ENCODE data around the gene LENG9.
"Not testable (repeated sequence)": the region's sequence is repeated elsewhere in the genome, so short reads cannot be mapped to it uniquely, and the experiment has no call there.

Gene LENG9

GRCh38 chr19:54463531-54464043, at the start of gene LENG9:
LENG9 (minus strand) TSS chr19:54463778; CDS start chr19:54463526, 252 bp downstream.
- DNase-seq = peak; percentile 97

DNA sequence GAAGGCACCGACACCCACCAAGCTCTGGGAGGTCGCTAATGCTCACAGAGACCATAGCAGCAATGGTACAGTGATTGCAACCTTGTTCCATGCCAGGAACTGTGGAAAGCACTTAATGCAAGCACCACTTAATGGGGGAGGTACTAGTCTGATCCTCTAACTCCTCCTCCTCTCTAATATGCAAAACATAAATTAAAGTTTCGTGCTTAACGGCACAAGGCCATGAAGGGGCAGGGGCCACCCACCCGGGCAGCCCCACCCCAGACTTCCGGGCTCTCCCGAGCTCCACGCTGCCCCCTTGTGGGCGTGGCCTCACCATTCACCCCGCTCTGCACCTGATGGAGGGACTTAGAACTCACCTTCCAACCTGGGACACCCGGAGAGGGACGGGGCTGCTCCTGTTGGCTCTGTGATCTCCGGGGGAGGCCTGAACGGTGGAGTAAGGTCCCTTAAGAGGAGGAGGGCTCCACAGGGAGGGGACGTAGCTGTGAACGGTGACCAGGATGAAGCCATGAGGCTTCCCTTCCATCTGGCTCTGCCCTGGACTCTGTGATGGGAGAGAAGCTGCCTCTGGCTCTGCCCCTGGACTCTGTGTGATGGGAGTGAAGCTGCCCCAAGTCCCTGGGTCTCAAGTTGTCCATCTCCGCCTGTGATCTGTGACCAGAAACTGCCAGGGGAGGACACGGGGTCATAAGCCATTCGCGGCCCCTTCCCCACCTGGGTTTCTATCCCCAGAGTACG, 45.8 kb upstream of the LENG9 start:
- DNase-seq = not testable (repeated sequence)

DNA sequence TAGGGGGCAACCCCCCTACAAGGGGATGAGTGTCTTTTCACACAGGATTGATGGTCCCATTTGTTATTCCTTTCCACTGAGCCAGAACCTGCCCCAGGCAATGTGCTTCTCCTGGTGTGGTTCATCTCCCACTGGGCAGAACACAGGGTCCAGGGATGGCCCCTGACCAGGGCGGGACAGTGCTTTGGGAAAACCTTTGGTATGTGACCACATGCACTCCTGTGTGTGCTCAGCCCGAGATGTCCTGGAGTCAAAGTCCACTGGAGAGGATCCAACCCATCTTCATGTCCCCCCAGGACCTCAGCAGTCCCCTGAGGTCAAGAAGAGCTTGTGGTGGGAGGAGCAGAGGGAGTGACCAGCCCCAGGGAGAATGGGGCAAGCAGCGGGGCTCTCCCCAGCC, 44.9 kb upstream of the LENG9 start:
- not testable (repeated sequence) for DNase-seq

DNA sequence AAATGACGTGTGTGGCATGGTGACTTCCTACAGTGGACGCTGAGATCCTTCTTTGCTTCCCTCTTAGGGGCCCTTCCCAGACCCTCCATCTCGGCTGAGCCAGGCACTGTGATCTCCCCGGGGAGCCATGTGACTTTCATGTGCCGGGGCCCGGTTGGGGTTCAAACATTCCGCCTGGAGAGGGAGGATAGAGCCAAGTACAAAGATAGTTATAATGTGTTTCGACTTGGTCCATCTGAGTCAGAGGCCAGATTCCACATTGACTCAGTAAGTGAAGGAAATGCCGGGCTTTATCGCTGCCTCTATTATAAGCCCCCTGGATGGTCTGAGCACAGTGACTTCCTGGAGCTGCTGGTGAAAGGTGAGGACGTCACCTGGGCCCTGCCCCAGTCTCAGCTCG, 44.2 kb upstream of the LENG9 start:
- no peak for DNase-seq

- not testable (repeated sequence) for DNase-seq
These were observed 43.6 kb upstream of the LENG9 start for GRCh38 chr19:54507038-54507717.

DNA sequence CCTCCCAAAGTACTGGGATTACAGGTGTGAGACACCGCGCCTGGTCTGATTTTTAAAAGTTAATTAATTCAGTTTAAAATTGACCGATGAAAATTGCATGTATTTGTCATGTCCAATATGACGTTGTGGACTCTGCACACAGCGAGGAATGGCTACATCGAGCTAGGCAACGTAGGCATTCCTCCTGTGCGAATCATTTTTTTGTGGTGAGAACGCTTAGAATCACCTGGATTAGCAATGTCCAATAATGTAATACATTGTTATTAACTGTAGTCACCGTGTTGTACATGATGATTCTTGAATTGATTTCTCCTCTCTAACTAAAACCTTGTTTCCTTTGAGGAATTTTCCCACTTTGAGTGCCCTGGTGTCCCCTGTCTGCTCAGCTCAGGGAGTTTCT, 42.5 kb upstream of the LENG9 start:
- DNase-seq = no peak

GRCh38 chr19:54505542-54505941, 42.0 kb upstream of the LENG9 start:
- not testable (repeated sequence) for DNase-seq

DNA sequence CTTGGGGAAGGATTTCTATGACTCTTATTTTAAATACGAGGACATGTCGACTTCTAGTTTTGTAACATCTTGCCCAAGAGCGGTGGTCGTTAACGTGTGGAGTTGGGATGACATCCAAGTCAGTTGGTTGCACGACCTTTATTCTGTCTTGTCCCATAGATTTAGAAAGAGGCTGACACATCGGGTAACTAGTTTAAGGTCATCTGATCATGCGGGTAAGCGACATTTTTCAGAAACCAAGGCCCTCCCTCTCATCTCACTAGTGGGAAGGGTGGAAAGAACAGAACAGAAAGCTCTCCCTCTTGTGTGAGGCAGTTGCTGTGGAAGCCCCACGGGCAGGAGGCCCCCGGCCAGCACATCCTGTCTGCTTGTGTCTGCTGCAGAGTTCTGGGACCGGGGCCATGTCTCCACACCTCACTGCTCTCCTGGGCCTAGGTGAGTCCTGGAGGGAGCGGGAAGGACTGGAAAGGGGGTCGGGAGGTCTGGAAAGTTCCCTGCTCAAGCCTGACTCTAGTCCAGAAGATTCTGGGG, 39.0 kb upstream of the LENG9 start, which contains the start of gene LAIR2:
Gene LAIR2 (plus strand): TSS at position 314 of the 531 bp plus-strand sequence. CDS start 88 bp downstream, at position 402.
- DNase-seq = peak; percentile 27

DNA sequence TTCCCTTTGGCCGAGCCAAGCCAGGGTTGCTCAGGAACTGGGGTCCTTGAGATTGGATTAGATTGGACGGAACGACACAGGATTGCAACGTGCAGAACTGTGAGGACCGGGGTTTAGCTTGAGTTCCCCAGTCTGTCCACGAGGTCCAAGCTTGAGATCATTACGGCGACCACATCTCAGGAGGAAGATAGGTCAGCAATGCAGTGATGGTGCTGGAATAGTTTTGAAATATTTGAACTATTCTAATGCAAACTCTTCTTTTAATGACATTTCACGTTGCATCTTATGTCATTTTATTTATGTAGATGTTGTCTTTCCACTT, 34.8 kb upstream of the LENG9 start:
- not testable (repeated sequence) for DNase-seq

DNA sequence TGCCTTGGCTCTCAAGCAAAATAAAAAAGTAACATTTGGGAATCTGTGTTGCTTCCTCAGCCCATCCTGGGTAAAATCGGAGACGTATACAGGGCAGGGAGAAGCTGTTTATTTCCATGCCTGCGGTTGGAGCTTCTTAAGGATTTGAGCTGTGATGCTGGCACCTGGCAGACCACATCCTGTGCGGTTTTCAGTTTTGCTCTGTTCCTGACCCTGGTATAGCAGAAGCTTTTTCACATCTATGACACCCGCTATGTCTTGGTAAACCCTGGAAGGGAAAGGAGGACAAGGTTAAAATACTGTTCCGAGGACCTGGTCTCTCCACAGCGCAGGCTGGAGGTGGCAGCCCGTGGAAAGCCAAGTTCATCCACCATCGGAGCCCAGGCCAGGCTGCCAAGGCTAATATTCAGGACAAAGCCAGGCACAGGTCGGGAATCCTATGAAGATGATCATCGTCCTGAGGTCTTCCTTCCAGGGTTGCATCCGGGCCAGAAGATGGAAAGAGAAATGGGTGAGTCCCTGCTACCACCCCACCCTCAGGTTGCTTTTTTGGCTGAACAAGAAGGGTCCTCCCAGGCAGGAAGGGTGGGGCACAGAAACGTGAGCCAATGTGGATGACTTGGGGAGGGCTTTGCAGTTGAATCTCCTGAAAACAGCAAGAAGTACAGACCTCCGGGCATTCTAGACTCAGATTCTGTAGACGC, 34.3 kb upstream of the LENG9 start:
- DNase-seq = not testable (repeated sequence)

DNA sequence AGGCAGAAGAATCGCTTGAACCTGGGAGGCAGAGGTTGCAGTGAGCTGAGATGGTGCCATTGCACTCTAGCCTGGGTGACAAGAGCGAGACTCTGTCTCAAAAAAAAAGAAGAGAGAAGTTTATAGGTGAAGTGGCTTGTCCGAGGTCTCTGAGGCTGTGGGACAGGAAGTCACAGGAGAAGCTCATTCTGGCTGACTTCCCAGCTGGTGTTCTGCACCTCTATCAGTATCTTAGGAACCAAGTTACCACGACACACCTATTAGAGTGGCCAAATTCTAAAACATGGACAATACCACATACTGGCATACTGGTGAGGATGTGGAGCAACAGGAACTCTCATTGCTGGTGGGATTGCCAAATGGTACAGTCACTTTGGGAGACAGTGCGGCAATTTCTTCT, 31.7 kb upstream of the LENG9 start:
- DNase-seq = not testable (repeated sequence)

DNA sequence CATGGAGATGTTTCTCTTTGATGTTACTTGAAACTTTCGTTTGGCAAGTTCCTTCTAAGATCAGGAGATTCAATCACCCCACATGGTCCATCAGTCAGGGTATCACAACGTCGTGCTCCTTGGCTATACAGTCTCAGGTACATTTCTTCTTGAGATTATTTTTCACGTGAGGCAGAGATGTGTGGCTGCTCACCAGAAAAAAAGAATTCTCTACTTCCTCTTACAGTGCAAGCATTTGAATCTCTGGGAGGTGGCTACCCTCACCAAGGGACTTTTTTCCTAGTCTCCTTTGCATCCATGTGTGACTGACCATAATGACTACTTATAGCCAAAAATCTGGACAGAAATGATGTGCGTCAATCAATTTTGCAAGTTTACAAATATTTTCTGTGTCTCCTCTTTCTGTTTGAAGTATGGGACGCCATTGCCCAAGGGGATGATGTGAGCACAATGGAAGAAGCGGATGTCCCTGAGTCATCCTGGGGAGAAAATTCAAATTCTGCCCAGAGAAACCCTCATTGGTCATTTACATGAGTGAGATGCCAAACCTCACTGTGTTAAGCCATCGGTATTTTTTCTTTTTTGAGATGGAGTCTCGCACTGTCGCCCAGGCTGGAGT, 30.5 kb upstream of the LENG9 start:
- DNase-seq = no peak

DNA sequence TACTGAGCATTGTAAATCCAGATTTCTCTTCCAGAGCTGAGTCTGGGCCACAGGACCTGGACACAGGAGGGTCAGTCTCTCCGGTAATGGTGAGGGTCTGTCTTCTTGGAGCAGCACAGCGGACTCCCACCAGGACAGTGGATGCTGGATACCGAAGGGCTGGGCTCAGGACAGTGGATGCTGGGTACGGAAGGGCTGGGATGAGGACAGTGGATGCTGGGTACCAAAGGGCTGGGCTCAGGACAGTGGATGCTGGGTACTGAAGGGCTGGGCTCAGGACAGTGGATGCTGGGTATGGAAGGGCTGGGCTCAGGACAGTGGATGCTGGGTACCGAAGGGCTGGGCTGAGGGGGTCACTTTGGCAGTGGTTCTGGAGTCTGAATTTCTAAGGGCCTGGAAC, 29.5 kb upstream of the LENG9 start:
- DNase-seq = not testable (repeated sequence)

DNA sequence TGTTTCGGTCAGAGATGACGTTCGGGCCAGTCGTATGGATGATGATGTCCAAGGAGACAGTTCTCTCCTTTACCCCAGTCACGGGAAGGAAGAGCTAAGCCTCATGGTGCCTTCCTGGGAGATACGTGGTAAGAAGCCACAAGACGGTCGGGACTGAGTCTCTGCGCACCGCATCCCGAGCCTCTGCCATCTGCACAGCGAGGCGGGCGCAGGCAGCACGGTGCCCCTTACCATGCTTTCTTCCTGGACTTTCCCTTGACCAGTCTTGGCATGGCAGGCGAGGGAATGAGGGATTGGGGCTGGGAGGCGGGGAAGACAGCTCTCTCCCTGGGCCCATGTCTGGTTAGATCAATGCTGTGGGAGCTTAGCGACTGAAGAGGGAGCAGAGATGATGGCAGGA, 29.0 kb upstream of the LENG9 start:
- no peak for DNase-seq

DNA sequence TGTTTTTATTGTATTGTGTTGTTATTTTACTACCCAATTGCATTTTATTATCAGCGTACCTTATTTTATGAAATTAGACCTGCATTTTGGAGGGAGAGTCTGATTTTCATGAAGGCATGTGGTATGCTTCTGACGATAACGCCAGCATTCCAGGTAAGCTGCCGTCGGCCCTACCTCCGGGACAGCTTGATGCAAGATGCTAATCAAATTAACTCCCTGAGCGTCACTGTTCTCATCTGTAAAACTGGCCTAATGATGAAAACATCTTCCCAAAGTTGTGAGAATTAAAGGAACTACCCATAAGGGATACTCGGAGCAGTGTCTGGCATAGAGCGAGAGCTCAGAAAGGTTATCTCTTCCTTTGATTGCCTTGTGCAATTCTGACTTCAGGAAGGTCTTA, 26.2 kb upstream of the LENG9 start:
- DNase-seq = no peak

GRCh38 chr19:54489341-54489740, 25.8 kb upstream of the LENG9 start:
- DNase-seq = no peak

DNA sequence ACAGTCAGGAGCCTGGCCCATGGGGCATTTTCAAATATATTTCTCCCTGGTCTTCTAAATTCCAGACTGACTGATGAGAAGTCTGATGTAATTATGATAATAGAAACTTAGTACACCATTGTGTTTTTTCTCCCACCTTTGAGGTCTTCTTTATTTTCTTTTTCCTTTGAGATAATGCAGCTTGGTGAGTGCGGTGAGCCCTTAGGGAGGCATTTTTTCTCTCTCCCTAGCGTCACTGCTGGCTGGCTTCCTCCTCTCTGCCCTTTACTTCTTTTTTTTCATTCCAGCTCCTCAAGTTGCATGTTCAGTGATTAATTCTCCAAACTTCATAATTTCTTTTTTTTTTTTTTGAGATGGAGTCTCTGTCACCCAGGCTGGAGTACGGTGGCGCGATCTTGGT, 22.3 kb upstream of the LENG9 start:
- no peak for DNase-seq

GRCh38 chr19:54484451-54484850, 20.9 kb upstream of the LENG9 start:
- no peak for DNase-seq

GRCh38 chr19:54482889-54483288, 19.3 kb upstream of the LENG9 start:
- DNase-seq = no peak

GRCh38 chr19:54481326-54481930, 17.9 kb upstream of the LENG9 start:
- DNase-seq = peak; percentile 29

GRCh38 chr19:54480051-54480450, 16.5 kb upstream of the LENG9 start:
- DNase-seq = no peak

DNA sequence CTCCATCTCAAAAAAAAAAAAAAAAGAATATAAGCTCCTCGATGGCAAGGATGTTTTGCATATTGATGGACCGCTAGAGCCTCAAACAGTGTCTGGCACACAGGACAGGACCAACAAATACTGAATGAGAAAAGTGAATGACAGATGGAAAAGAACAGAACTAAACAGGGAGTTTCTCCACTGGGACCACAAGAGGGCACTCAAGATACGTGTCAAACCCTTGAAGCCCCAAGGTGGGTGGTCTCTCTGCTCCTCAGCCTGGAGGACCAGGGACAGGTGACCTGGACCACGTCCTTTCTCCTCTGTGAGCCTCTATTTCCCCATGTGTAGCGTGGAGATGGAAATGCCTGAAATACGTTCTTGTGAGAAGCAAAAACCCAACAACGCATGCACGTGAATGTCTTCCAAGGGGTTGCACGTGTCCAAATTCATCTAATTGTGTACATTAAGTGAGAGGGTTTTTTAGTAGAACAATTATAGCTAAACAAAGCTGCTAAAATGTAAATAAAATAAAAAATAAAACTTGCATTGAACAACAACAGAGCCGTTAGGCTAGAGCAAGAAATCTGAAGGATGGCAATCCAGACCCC, 15.2 kb upstream of the LENG9 start:
- no peak for DNase-seq
